ENCODE measurements around the gene SORCS2.

SORCS2 gene

GRCh38 chr4:7330031-7330596 lies 137.8 kb downstream of the SORCS2 start:
- DNase-seq, result no peak

- no peak for DNase-seq
Observed at GRCh38 chr4:7330811-7331681, 138.7 kb downstream of the SORCS2 start.

- DNase-seq, result no peak
Observed at GRCh38 chr4:7331682-7332000, 139.3 kb downstream of the SORCS2 start.

GRCh38 chr4:7332216-7333023 lies 140.1 kb downstream of the SORCS2 start:
- DNase-seq, result no peak

- no peak for DNase-seq
Observed at GRCh38 chr4:7333024-7333780, 140.9 kb downstream of the SORCS2 start.

- no peak for DNase-seq
Observed at GRCh38 chr4:7333801-7334421, 141.6 kb downstream of the SORCS2 start.

- DNase-seq, result no peak
Observed at GRCh38 chr4:7334521-7335275, 142.4 kb downstream of the SORCS2 start.

GRCh38 chr4:7335344-7336066 lies 143.2 kb downstream of the SORCS2 start:
- peak; percentile 46 for DNase-seq

GRCh38 chr4:7336067-7336569 lies 143.8 kb downstream of the SORCS2 start:
- no peak for DNase-seq

GRCh38 chr4:7336732-7337131 lies 144.4 kb downstream of the SORCS2 start:
- no peak for DNase-seq

GRCh38 chr4:7337196-7338058 lies 145.1 kb downstream of the SORCS2 start:
- DNase-seq, result no peak

GRCh38 chr4:7338059-7338452 lies 145.7 kb downstream of the SORCS2 start:
- no peak for DNase-seq

- no peak for DNase-seq
Observed at GRCh38 chr4:7338876-7339623, 146.7 kb downstream of the SORCS2 start.

- DNase-seq, result no peak
Observed at GRCh38 chr4:7339751-7340552, 147.6 kb downstream of the SORCS2 start.

- no peak for DNase-seq
Observed at GRCh38 chr4:7340553-7341433, 148.5 kb downstream of the SORCS2 start.

GRCh38 chr4:7341491-7342222 lies 149.3 kb downstream of the SORCS2 start:
- DNase-seq, result no peak
